ENCODE data around the gene AK1.

The AK1 gene, protein sequence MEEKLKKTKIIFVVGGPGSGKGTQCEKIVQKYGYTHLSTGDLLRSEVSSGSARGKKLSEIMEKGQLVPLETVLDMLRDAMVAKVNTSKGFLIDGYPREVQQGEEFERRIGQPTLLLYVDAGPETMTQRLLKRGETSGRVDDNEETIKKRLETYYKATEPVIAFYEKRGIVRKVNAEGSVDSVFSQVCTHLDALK

GRCh38 chr9:127877566-127877998, at the start of gene AK1:
AK1 (minus strand) TSS chr9:127877675; CDS start chr9:127874617, 3,058 bp downstream.
- DNase-seq (ENCODE audit: low read depth): peak; percentile 41

- no peak for DNase-seq (ENCODE audit: low read depth)
These were observed 49.4 kb upstream of the AK1 start for GRCh38 chr9:127926906-127927200.

- no peak for DNase-seq (ENCODE audit: low read depth)
These were observed 48.8 kb upstream of the AK1 start for GRCh38 chr9:127925959-127926905.

GRCh38 chr9:127924736-127925444, 47.4 kb upstream of the AK1 start:
- no peak for DNase-seq (ENCODE audit: low read depth)

GRCh38 chr9:127923771-127924170, 46.3 kb upstream of the AK1 start:
- DNase-seq (ENCODE audit: low read depth): peak; percentile 95

DNA sequence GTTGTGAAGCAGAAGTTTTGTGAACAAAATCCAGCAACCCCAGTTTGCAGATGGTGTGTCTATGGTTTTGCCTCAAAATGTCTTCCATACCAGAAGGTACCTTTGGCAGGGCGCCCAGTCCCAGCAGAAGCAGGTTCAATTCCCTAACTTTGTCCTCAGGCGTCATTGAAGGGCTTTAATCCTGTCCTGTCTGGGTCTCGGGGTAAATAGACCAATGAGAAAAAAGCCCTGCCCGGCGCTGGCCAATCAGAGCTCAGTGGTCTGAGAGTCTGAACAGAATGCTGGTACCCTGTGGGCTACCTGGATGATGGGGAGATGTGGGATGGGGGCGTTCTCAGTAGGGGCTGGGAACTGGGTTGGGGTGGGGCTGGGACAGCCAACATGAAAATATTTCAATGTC, 45.6 kb upstream of the AK1 start:
- DNase-seq (ENCODE audit: low read depth): no peak

DNA sequence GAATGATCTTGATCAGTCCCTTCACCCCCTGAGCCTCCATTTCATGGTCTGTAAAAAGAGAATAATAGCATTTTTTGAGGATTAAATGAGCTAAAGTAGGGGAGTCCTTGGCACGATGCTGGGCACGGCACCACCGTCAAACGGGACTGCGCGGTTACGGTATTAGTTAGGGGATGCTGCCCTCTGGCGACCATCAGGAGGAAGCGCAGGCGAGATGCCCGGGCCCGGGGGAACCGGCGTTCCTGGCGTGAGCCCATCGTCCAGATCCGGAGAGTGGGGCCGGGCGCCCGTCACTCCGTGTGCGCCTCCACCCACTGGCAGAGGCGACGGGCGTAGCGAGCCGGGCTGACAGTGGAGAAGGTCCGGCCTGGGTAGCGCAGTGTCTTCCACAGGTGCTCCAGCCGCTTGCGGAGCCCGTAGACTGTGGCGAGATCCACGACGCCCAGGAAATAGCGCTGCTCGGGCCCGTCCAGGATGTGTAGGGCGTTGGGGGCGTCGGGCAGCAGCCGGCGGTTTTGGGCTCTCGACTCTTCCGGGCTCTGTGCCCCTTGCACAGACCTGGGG, 44.2 kb upstream of the AK1 start:
- DNase-seq (ENCODE audit: low read depth): peak; percentile 34

- no peak for DNase-seq (ENCODE audit: low read depth)
These were observed 43.3 kb upstream of the AK1 start for GRCh38 chr9:127920794-127921193.

DNA sequence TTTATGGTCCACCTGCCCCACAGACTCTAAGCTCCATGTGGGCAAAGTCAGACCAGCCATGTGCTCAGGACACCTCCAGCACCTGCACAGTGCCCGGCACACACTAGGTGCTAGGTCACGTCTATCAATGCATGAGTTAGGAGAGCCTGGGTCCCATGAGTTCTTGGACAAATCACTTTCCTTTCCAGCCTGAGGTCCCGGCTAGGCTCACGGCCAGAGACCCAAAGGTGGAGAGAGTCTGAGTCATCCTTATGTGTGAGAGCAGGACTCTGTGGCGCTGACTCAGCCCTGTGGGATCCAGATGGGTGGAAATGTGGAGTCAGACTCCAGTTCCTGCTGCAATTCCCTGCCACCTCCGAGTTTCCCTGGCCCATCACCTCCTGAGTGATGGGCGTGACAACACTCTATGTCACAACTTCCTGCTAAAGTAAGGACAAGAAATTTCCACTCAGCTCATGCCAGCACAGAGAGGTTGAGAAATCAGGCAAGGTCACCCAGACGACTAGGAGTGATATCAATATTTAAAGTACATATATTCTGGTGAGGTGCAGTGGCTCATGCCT, 41.9 kb upstream of the AK1 start:
- DNase-seq (ENCODE audit: low read depth): peak; percentile 99

DNA sequence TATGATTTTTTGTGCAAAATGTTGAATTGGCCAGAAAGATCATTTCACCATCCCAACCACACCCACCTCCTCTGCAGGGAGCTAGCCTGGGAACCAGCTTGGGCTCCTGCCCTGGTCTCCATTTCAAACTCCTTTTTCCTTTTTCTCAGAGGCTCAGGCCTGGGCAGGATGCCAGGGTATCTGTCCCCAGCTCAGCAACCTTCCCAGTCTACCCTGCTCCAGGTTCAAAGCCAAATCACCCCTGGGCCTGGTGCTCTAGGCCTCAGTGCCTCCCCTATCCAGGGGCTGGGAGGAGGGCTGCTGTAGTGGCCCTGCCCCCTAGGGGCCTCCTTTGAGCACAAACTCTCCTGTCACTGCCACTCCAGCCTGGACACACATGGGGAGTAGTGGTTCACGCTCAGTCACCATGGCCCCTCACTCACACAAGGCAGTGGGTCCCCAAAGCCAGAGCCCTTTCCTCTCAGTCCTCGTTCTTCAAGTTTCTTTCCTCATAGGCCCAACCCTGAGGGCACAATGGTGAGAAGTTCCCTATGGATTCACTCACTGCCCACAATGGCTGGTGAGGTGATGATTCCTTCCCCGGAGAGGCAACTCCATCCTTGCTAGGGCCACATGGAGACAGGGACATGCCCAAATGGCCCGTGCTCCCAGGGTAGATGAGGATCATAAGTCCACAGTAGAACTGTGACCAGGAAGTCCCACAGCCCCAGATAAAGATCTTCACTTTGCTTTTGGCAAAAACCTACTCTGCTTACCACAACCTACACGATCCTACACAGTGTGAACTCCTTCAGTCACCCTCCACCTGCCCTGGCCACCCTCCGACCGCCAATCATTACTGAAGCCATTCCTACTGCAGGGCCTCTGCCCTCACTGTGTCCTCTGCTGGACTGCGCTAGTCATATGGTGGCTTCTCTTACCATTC, 41.0 kb upstream of the AK1 start:
- DNase-seq (ENCODE audit: low read depth): peak; percentile 30

GRCh38 chr9:127917603-127918002, 40.1 kb upstream of the AK1 start:
- no peak for DNase-seq (ENCODE audit: low read depth)

- peak; percentile 90 for DNase-seq (ENCODE audit: low read depth)
These were observed 39.5 kb upstream of the AK1 start, which contains the start of gene ST6GALNAC4 for GRCh38 chr9:127916720-127917581. ST6GALNAC4 (minus strand) TSS chr9:127917041; CDS start chr9:127916419, 622 bp downstream.

- no peak for DNase-seq (ENCODE audit: low read depth)
These were observed 38.6 kb upstream of the AK1 start for GRCh38 chr9:127915801-127916719.

- no peak for DNase-seq (ENCODE audit: low read depth)
These were observed 37.9 kb upstream of the AK1 start for GRCh38 chr9:127915325-127915752.

- no peak for DNase-seq (ENCODE audit: low read depth)
These were observed 36.2 kb upstream of the AK1 start for GRCh38 chr9:127913682-127914081.

DNA sequence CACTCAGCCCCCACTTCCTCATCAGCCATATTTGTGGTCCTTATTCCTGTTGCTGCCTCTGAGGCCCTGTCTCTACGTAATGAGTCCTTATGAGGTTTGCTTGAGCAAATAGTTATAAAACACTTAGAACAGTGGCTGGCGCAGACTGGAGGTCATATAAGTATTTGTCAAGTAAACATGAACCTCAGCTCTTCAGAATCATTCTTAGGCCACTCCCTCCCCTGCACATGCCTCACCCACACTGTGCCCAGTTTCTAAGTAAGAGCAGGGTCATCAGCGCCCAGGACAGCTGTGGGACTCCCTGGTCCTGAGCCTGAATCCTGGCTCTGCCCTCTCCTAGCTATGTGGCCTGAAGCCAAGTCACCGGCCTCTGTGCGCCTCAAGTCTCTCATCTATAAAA, 35.4 kb upstream of the AK1 start:
- DNase-seq (ENCODE audit: low read depth): no peak

- no peak for DNase-seq (ENCODE audit: low read depth)
These were observed 34.8 kb upstream of the AK1 start for GRCh38 chr9:127912296-127912695.

DNA sequence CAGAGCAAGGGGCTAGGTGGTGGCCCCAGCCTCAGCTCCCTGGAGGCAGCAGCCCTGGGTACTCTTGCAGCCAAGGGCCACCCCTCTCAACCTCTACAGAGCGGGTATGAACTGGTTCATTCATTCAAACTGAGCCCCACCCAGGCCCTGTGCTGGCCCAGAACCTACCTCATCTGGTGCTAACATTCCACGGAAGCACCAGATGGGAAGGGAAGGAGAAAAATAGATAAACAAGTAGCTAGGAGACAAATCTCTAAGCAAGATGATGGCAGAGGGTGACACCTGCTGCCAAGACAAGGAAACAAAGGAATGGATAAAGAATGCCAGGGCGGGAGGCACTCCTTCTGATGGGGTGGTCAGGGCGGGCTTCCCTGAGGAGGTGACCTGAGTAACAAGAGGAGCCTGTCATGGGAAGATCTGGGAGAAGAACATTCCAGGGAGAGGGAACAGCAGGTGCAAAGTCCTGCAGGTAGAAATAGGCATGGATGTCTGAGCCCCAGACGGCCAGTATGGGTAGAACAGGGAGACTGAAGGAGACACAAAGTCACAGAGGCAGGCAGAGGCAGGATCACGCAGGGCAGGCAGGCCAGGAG, 33.2 kb upstream of the AK1 start:
- DNase-seq (ENCODE audit: low read depth): peak; percentile 37

All from iris pigment epithelial cell (primary cell).